Esophagus muscularis mucosa (tissue), 4 donors: ENCODE data around the gene GATD1. TPM values are rescaled to one million over a fixed set of nuclear protein-coding genes. Genes with fewer than 3 reads are reported as not detected.

ENCODE experiments used
- DNase-seq: peaks from one replicate; pipeline ENCODE4 v3.0.0-alpha.2; 2017; ENCODE audit errors: extremely low spot score
- H3K27ac ChIP-seq, 4 donors: fragments of 200-600 bp; sonication (generic); replicated peaks in 1 of 4; 1 replicate in 3 of 4; 2 replicates in 1 of 4; pipeline ENCODE4 v1.5.1; 2016 to 2019; ENCODE audit warnings: mild to moderate bottlenecking in 1 of 4
- H3K27me3 ChIP-seq, 4 donors: fragments of 200-600 bp; sonication (generic); one replicate each; pipeline versions ENCODE4 v1.5.1 to v1.6.0; 2016 to 2019
- H3K36me3 ChIP-seq, 4 donors: fragments of 200-600 bp; sonication (generic); one replicate each; pipeline ENCODE4 v1.5.1; 2016 to 2019
- H3K4me1 ChIP-seq, 4 donors: fragments of 200-600 bp; sonication (generic); one replicate each; pipeline ENCODE4 v1.5.1; 2016 to 2019
- H3K4me3 ChIP-seq, 4 donors: fragments of 200-600 bp; sonication (generic); 1 replicate in 2 of 4; 2 replicates in 2 of 4; pipeline ENCODE4 v1.5.1; 2016 to 2019; ENCODE audit warnings: mild to moderate bottlenecking in 4 of 4, moderate library complexity in 1 of 4
- H3K9me3 ChIP-seq, 4 donors: fragments of 200-600 bp; sonication (generic); 1 replicate in 3 of 4; 2 replicates in 1 of 4; pipeline ENCODE4 v1.5.1; 2016 to 2019
- EP300 ChIP-seq: sonication (generic); formaldehyde crosslinking; IDR thresholded peaks from one replicate; pipeline ENCODE4 v1.6.1; 2017; ENCODE audit warnings: antibody characterized with exemption
- POLR2A ChIP-seq: fragments of 450-650 bp; IDR thresholded peaks from one replicate; pipeline ENCODE4 v1.6.1; 2017; ENCODE audit warnings: antibody characterized with exemption, moderate library complexity, mild to moderate bottlenecking, low read depth
- POLR2AphosphoS5 ChIP-seq, 2 donors: sonication (generic); formaldehyde crosslinking; IDR thresholded peaks; one replicate each; pipeline ENCODE4 v1.6.1; 2017; ENCODE audit warnings: antibody characterized with exemption in 2 of 2
- WGBS: methylation state at CpG from one replicate; pipeline ENCODE4 v1.1.5; 2018; 5-methylcytosine and 5-hydroxymethylcytosine counted together
- intact Hi-C: fragments of 100-400 bp; cut with DNase I; formaldehyde crosslinking; loops from one replicate; pipeline ENCODE4 v1.15.1; 2023
- total RNA-seq, 4 donors: library from RNA; depleted of rRNA; stranded (reverse); fragments of >200 nt; gene quantifications; one replicate each; pipeline versions ENCODE4 v1.1.0 to v1.2.1, GENCODE V29; 2016
- TF ChIP-seq, protein P1 (sequence below), 3 experiments: fragments of 200-600 bp in 2 of 3; fragments of 450-650 bp in 1 of 3; sonication (generic) in 2 of 3; IDR thresholded peaks; one replicate each; pipeline ENCODE4 v1.5.1; 2017 to 2019; ENCODE audit warnings: antibody characterized with exemption in 3 of 3, mild to moderate bottlenecking in 2 of 3, moderate library complexity in 1 of 3

Gene GATD1
- total RNA-seq, 4 donors from 2014 or later = 24.0 to 37.7 (median 28.9) TPM

DNA sequence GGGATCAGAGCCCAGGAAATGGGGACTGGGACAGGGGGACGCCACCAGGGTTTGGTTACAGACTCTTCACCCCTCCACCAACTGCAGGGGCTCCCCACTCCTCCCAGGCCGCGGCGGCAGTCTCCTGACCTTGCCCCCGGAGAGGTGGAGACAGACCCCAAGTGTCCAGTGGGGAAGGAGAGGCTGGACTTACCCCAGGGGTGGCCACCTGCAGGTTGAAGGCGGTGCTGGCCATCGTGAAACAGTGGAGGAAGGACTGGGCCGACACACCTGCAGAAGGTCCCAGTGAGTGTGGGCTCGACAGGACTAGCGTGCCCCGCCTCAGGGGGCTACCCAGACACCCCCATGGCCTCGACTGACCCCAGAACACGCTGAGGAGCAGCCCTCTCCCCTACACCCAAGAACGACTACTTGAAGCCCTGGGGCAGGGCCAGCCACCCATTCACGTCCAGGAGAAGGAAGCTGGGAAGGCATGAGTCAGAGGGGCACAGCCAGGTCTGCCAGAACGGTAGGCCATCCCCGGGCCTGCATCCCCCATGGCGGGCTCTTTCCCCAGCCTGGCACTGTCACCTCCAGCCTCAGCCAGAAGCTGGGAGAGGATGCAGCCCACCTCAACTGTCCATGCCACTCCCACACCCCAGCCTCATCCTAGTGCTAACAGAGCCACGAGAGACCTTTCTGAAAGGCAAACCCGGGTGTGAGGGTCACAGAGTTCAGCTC lies 2.3 kb downstream of the GATD1 start:
- no peaks in the 10 kb centered on the region for H3K27me3 ChIP-seq
- peaks cover 14 to 48% (median 44%) of the 10 kb centered on the region in 4 donors for H3K36me3 ChIP-seq
- no peaks in the 10 kb centered on the region for H3K9me3 ChIP-seq
- H3K4me1 ChIP-seq = peaks cover 24 to 73% (median 55%) of the 10 kb centered on the region in 4 donors
- whole genome bisulfite sequencing = 78% methylated on average over 15 of the region's 20 CpGs
- no peak for DNase-seq
- H3K4me3 ChIP-seq = peak overlapping the region in 1 of 4 donors; percentile 98
- no peak for TF ChIP-seq POLR2AphosphoS5 (IDR thresholded peaks at IDR 0.05)
- no peak for TF ChIP-seq EP300
- TF ChIP-seq POLR2A = no peak
- TF ChIP-seq, protein P1, sequence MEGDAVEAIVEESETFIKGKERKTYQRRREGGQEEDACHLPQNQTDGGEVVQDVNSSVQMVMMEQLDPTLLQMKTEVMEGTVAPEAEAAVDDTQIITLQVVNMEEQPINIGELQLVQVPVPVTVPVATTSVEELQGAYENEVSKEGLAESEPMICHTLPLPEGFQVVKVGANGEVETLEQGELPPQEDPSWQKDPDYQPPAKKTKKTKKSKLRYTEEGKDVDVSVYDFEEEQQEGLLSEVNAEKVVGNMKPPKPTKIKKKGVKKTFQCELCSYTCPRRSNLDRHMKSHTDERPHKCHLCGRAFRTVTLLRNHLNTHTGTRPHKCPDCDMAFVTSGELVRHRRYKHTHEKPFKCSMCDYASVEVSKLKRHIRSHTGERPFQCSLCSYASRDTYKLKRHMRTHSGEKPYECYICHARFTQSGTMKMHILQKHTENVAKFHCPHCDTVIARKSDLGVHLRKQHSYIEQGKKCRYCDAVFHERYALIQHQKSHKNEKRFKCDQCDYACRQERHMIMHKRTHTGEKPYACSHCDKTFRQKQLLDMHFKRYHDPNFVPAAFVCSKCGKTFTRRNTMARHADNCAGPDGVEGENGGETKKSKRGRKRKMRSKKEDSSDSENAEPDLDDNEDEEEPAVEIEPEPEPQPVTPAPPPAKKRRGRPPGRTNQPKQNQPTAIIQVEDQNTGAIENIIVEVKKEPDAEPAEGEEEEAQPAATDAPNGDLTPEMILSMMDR (IDR thresholded peaks at IDR 0.05) = no peak
- intact Hi-C loops = no loop called here
- H3K27ac ChIP-seq = no peak overlapping the region

DNA sequence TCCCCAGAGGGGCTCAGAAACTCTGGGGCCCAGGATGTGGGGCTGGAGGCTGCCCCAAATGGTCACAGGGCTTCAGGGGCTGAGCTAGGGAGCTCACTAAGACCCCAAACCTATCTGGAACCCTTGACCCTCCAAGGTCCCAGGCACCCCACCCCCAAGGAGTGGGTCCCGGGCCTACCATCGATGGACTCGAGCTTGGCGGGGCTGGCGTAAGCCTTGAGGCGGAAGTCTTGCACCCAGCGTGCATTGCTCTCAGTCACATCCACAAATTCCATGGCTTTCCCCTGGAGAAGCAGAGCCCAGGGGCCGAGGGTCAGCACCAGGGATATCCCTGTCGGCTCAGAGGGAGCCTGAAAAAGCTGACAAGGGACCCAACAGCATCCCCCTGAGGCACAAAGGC lies 3.5 kb downstream of the GATD1 start:
- peaks cover 24 to 65% (median 51%) of the 10 kb centered on the region in 4 donors for H3K4me1 ChIP-seq

DNA sequence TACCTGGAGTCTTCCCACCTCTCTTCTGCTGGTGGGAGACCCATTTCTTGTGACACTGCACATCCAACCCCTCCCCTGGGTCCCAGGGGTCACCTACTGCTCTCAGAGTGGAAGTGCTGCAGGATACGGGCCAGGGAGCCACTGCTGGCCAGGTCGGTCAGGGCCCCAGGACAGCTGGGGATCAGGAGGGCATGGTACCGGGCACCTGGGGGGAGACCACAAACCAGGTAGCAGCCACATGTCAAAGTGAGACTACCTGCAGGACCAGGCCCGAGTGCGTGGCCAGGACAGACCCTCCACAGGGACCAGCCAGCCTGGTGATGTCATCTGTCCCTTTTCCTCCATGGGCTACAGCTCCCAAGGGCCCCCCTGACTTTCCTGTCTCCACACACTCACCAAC lies 3.9 kb downstream of the GATD1 start:
- intact Hi-C loops = no loop called here

More for the DNA sequence above, 3.5 kb downstream of the GATD1 start:
- peaks cover 14 to 56% (median 51%) of the 10 kb centered on the region in 4 donors for H3K36me3 ChIP-seq
- intact Hi-C loops = no loop called here
- H3K27ac ChIP-seq = no peak overlapping the region
- no peaks in the 10 kb centered on the region for H3K9me3 ChIP-seq
- TF ChIP-seq POLR2AphosphoS5 (IDR thresholded peaks at IDR 0.05) (no peak), POLR2A (no peak), EP300 (no peak)
- TF ChIP-seq, protein P1 (IDR thresholded peaks at IDR 0.05) = no peak
- 94% methylated on average over 8 of the region's 9 CpGs for WGBS
- DNase-seq = no peak
- no peaks in the 10 kb centered on the region for H3K27me3 ChIP-seq
- no peak overlapping the region for H3K4me3 ChIP-seq

DNA sequence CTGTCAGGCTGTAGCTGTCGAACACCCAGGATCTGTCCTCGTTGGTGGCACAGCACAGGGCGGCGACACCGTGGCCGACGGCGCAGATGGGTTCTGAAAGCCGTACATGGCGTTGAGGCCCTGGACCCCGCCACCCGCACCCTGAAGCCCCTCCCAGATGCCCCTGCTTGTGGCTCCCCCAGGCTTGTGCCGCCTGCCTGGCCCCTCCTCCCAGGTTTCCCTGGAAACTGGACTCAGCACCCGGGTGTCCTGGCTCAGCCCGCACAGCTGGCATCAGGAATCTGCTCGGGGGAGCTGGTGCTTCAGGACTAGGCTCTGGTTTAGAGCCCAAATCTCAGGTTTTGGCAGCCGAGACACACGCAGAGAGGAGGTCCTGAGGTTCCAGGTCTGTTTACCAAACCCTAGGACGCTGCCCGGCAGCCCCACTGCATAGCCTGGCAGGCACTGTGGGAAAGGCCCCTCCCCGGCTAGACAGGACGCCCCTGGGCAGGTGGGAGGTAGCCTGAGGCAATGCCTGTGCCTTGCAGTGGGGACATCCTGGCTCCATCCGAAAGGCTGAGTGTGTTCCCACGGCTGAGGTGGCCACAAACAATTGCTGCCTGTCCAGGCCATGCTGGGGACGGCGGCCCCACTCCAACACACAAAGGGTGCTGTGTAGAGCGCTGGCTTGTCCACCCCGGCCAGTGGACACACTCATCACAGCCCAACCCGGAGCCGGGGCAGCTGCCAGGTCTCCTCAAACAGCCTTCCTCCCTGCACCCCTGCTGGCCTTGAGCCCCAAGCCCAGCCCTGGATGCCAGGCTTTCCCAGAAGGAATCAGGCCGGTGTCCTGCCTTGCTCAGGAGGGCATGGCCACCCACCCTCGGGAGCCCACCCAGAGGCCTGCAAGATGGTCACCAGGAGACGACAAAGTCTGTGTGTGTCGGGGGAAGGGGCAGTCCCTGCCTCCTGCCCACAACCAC lies 4.6 kb downstream of the GATD1 start:
- 84% methylated on average over 16 of the region's 34 CpGs for WGBS
- H3K4me3 ChIP-seq = no peak overlapping the region
- TF ChIP-seq POLR2A (no peak), EP300 (no peak), POLR2AphosphoS5 (IDR thresholded peaks at IDR 0.05) (no peak)
- TF ChIP-seq, protein P1 (IDR thresholded peaks at IDR 0.05) = no peak
- peaks cover 19 to 54% (median 41%) of the 10 kb centered on the region in 4 donors for H3K4me1 ChIP-seq
- peaks cover 14 to 63% (median 57%) of the 10 kb centered on the region in 4 donors for H3K36me3 ChIP-seq
- H3K9me3 ChIP-seq = no peaks in the 10 kb centered on the region
- no peaks in the 10 kb centered on the region for H3K27me3 ChIP-seq
- DNase-seq = no peak
- H3K27ac ChIP-seq = peak overlapping the region in 1 of 4 donors; percentile 57
- intact Hi-C loops = no loop called here

More for the DNA sequence above, 3.9 kb downstream of the GATD1 start:
- WGBS = 81% methylated on average over 5 of the region's 5 CpGs
- no peak for DNase-seq
- H3K9me3 ChIP-seq = no peaks in the 10 kb centered on the region
- TF ChIP-seq EP300 = no peak
- TF ChIP-seq, protein P1 (IDR thresholded peaks at IDR 0.05) = no peak
- no peak for TF ChIP-seq POLR2AphosphoS5 (IDR thresholded peaks at IDR 0.05)
- H3K4me1 ChIP-seq = peaks cover 23 to 61% (median 48%) of the 10 kb centered on the region in 4 donors
- peaks cover 14 to 59% (median 54%) of the 10 kb centered on the region in 4 donors for H3K36me3 ChIP-seq
- H3K4me3 ChIP-seq = no peak overlapping the region
- H3K27me3 ChIP-seq = no peaks in the 10 kb centered on the region
- H3K27ac ChIP-seq = no peak overlapping the region
